ENCODE results near the gene SAP30L. TPM values are rescaled to one million over a fixed set of nuclear protein-coding genes. Genes with fewer than 3 reads are reported as not detected.
A peak's percentile ranks its signal among the peaks of the same experiment; 100 is the strongest.

Gene SAP30L
- total RNA-seq, 1 experiment from 2014 or later = 38.6 TPM

GRCh38 chr5:154466147-154466546 lies 20.4 kb downstream of the SAP30L start:
- Mint-ChIP-seq H3K9me3 (ENCODE audit: low read depth, unreplicated experiment) (no peaks in the 10 kb centered on the region), H3K27me3 (ENCODE audit: unreplicated experiment) (peaks cover 35% of the 10 kb centered on the region), H3K36me3 (ENCODE audit: insufficient read depth, unreplicated experiment) (no peaks in the 10 kb centered on the region), H3K4me1 (ENCODE audit: low read depth, unreplicated experiment) (no peaks in the 10 kb centered on the region), H3K27ac (ENCODE audit: unreplicated experiment) (no peak overlapping the region), H3K4me3 (ENCODE audit: low read depth, unreplicated experiment) (no peak overlapping the region)
- BruUV-seq (replicated peaks) = no TSS peak
- DNase-seq = no peak
- no peak for TF ChIP-seq CTCF (IDR thresholded peaks at IDR 0.05; ENCODE audit: unreplicated experiment)
- CTCF ChIA-PET = interaction anchor here (0.9 to 2.1 kb wide), 4 partner anchors 143 to 393 kb away, joined by 3 to 8 read pairs (median 5); no protein-coding TSS in a partner anchor
- intact Hi-C loops (cut with micrococcal nuclease; ENCODE audit: unreplicated experiment) = loop anchor here (2.0 to 10.0 kb wide), 2 partner anchors 393 to 491 kb away; no protein-coding TSS in a partner anchor

- intact Hi-C loops (cut with micrococcal nuclease; ENCODE audit: unreplicated experiment) = loop anchor here (1.0 to 10.0 kb wide), 4 partner anchors 110 to 492 kb away; no protein-coding TSS in a partner anchor
- Mint-ChIP-seq H3K27me3 (ENCODE audit: unreplicated experiment) (peaks cover 41% of the 10 kb centered on the region), H3K4me1 (ENCODE audit: low read depth, unreplicated experiment) (no peaks in the 10 kb centered on the region), H3K4me3 (ENCODE audit: low read depth, unreplicated experiment) (no peak overlapping the region), H3K9me3 (ENCODE audit: low read depth, unreplicated experiment) (no peaks in the 10 kb centered on the region), H3K36me3 (ENCODE audit: insufficient read depth, unreplicated experiment) (no peaks in the 10 kb centered on the region), H3K27ac (ENCODE audit: unreplicated experiment) (no peak overlapping the region)
- BruUV-seq (replicated peaks) = no TSS peak
- no peak for TF ChIP-seq CTCF (IDR thresholded peaks at IDR 0.05; ENCODE audit: unreplicated experiment)
- CTCF ChIA-PET = interaction anchor here (0.9 to 2.1 kb wide), 4 partner anchors 143 to 394 kb away, joined by 3 to 8 read pairs (median 5); no protein-coding TSS in a partner anchor
- DNase-seq = no peak
Measured at GRCh38 chr5:154466671-154467070, 20.9 kb downstream of the SAP30L start.

- peak; percentile 91 for DNase-seq
- no TSS peak for BruUV-seq (replicated peaks)
- no peaks in the 10 kb centered on the region for H3K4me1 Mint-ChIP-seq (ENCODE audit: low read depth, unreplicated experiment)
- H3K4me3 Mint-ChIP-seq (ENCODE audit: low read depth, unreplicated experiment) = no peak overlapping the region
- H3K27me3 Mint-ChIP-seq (ENCODE audit: unreplicated experiment) = peaks cover 52% of the 10 kb centered on the region
- no peak overlapping the region for H3K27ac Mint-ChIP-seq (ENCODE audit: unreplicated experiment)
- H3K9me3 Mint-ChIP-seq (ENCODE audit: low read depth, unreplicated experiment) = no peaks in the 10 kb centered on the region
- H3K36me3 Mint-ChIP-seq (ENCODE audit: insufficient read depth, unreplicated experiment) = no peaks in the 10 kb centered on the region
- CTCF ChIA-PET = interaction anchor here (0.7 to 2.1 kb wide), 2 partner anchors 143 to 173 kb away, joined by 3 to 8 read pairs; no protein-coding TSS in a partner anchor
- intact Hi-C loops (cut with micrococcal nuclease; ENCODE audit: unreplicated experiment) = loop anchor here (1.0 to 10.0 kb wide), 4 partner anchors 108 to 493 kb away; no protein-coding TSS in a partner anchor
- TF ChIP-seq CTCF (IDR thresholded peaks at IDR 0.05; ENCODE audit: unreplicated experiment) = peak; percentile 96
Measured at GRCh38 chr5:154467655-154468354, 22.0 kb downstream of the SAP30L start.

GRCh38 chr5:154470137-154470536 lies 24.3 kb downstream of the SAP30L start:
- Mint-ChIP-seq H3K27ac (ENCODE audit: unreplicated experiment) (no peak overlapping the region), H3K4me3 (ENCODE audit: low read depth, unreplicated experiment) (no peak overlapping the region), H3K27me3 (ENCODE audit: unreplicated experiment) (peaks cover 75% of the 10 kb centered on the region), H3K9me3 (ENCODE audit: low read depth, unreplicated experiment) (no peaks in the 10 kb centered on the region), H3K4me1 (ENCODE audit: low read depth, unreplicated experiment) (no peaks in the 10 kb centered on the region), H3K36me3 (ENCODE audit: insufficient read depth, unreplicated experiment) (no peaks in the 10 kb centered on the region)
- intact Hi-C loops (cut with micrococcal nuclease; ENCODE audit: unreplicated experiment) = no loop called here
- TF ChIP-seq CTCF (IDR thresholded peaks at IDR 0.05; ENCODE audit: unreplicated experiment) = no peak
- CTCF ChIA-PET = interaction anchor here (1.3 kb wide), 1 partner anchor 51 kb away, joined by 4 read pairs; no protein-coding TSS in a partner anchor
- no TSS peak for BruUV-seq (replicated peaks)
- DNase-seq = no peak

Data from Calu3 (cell line).